H9 (cell line): Measurements from ENCODE around the gene DNAI1. TPM values are rescaled to one million over a fixed set of nuclear protein-coding genes. Genes with fewer than 3 reads are reported as not detected.
"Not testable (repeated sequence)": the region's sequence is repeated elsewhere in the genome, so short reads cannot be mapped to it uniquely, and the experiment has no call there.

Experiments
- DNase-seq: peaks from one replicate; pipeline ENCODE4 v3.0.0-alpha.2; 2017
- H2AFZ ChIP-seq: one replicate; pipeline ENCODE4 v1.6.1; 2013; ENCODE audit warnings: mild to moderate bottlenecking, low read length, control low read depth, moderate library complexity
- H2AK5ac ChIP-seq: 2 replicates; pipeline ENCODE4 v1.6.1; 2013; ENCODE audit warnings: low read length, control low read depth, mixed read lengths; ENCODE audit not compliant: insufficient read length
- H2BK120ac ChIP-seq: one replicate; pipeline ENCODE4 v1.6.1; 2013; ENCODE audit warnings: low read depth, mild to moderate bottlenecking, low read length, control low read depth, inconsistent platforms; ENCODE audit not compliant: poor library complexity, severe bottlenecking
- H2BK12ac ChIP-seq: 2 replicates; pipeline ENCODE4 v1.6.1; 2013; ENCODE audit warnings: low read length, control low read depth, mixed read lengths, low read depth; ENCODE audit not compliant: insufficient read length
- H2BK15ac ChIP-seq: 2 replicates; pipeline ENCODE4 v1.6.1; 2013; ENCODE audit warnings: low read depth, low read length, control low read depth
- H2BK20ac ChIP-seq: one replicate; pipeline ENCODE4 v1.6.1; 2013; ENCODE audit warnings: low read depth, mild to moderate bottlenecking, low read length, control low read depth, inconsistent platforms; ENCODE audit not compliant: poor library complexity, severe bottlenecking
- H2BK5ac ChIP-seq: 2 replicates; pipeline ENCODE4 v1.6.1; 2013; ENCODE audit warnings: low read length, control low read depth, mixed read lengths; ENCODE audit not compliant: insufficient read length
- H3K14ac ChIP-seq: 2 replicates; pipeline ENCODE4 v1.6.1; 2013; ENCODE audit warnings: low read length, control low read depth; ENCODE audit not compliant: insufficient read depth
- H3K18ac ChIP-seq: 2 replicates; pipeline ENCODE4 v1.6.1; 2013; ENCODE audit warnings: low read depth, mild to moderate bottlenecking, mixed read lengths, low read length, control low read depth; ENCODE audit not compliant: insufficient read length
- H3K23ac ChIP-seq: 2 replicates; pipeline ENCODE4 v1.6.1; 2013; ENCODE audit warnings: low read length, control low read depth, mixed read lengths, low read depth; ENCODE audit not compliant: insufficient read length
- H3K23me2 ChIP-seq: 2 replicates; pipeline ENCODE4 v1.6.1; 2013; ENCODE audit warnings: low read depth, mild to moderate bottlenecking, mixed read lengths, low read length, control low read depth; ENCODE audit not compliant: insufficient read length, poor library complexity, severe bottlenecking
- H3K27ac ChIP-seq: 2 replicates; pipeline ENCODE4 v1.5.1; 2013; ENCODE audit warnings: low read length, control low read depth, mixed read lengths, low read depth; ENCODE audit not compliant: insufficient read length
- H3K27me3 ChIP-seq: 2 replicates; pipeline ENCODE4 v1.6.1; 2013; ENCODE audit warnings: low read length, control low read depth, inconsistent platforms; ENCODE audit not compliant: insufficient read depth
- H3K4ac ChIP-seq: 2 replicates; pipeline ENCODE4 v1.6.1; 2013; ENCODE audit warnings: low read depth, mild to moderate bottlenecking, control low read depth, inconsistent platforms, low read length, moderate library complexity
- H3K4me1 ChIP-seq: 2 replicates; pipeline ENCODE4 v1.6.1; 2013; ENCODE audit warnings: low read length, control low read depth, inconsistent platforms; ENCODE audit not compliant: insufficient read depth
- H3K4me2 ChIP-seq: 2 replicates; pipeline ENCODE4 v1.6.1; 2013; ENCODE audit warnings: low read length, control low read depth, mixed read lengths; ENCODE audit not compliant: insufficient read length, insufficient read depth
- H3K56ac ChIP-seq: 2 replicates; pipeline ENCODE4 v1.6.1; 2013; ENCODE audit warnings: low read depth, mild to moderate bottlenecking, mixed read lengths, low read length, control low read depth; ENCODE audit not compliant: insufficient read length
- H3K79me1 ChIP-seq: 2 replicates; pipeline ENCODE4 v1.6.1; 2013; ENCODE audit warnings: low read depth, mild to moderate bottlenecking, moderate library complexity, low read length, control low read depth, inconsistent platforms; ENCODE audit not compliant: insufficient read depth, poor library complexity, severe bottlenecking
- H3K79me2 ChIP-seq: 2 replicates; pipeline ENCODE4 v1.6.1; 2013; ENCODE audit warnings: low read length, control low read depth, inconsistent platforms; ENCODE audit not compliant: insufficient read depth
- H3K9ac ChIP-seq: 2 replicates; pipeline ENCODE4 v1.6.1; 2013; ENCODE audit warnings: low read length, control low read depth, mixed read lengths; ENCODE audit not compliant: insufficient read length; ENCODE audit errors: extremely low read depth
- H3K9me3 ChIP-seq: one replicate; pipeline ENCODE4 v1.6.1; 2013; ENCODE audit warnings: low read depth, low read length, inconsistent platforms; ENCODE audit not compliant: control insufficient read depth
- H3T11ph ChIP-seq: one replicate; pipeline ENCODE4 v1.6.1; 2013; ENCODE audit warnings: mild to moderate bottlenecking, low read length, control low read depth, inconsistent platforms
- H4K20me1 ChIP-seq: one replicate; pipeline ENCODE4 v1.6.1; 2013; ENCODE audit not compliant: control insufficient read depth, insufficient read length, insufficient read depth
- H4K5ac ChIP-seq: 2 replicates; pipeline ENCODE4 v1.6.1; 2013; ENCODE audit warnings: low read depth, mild to moderate bottlenecking, mixed read lengths, low read length, control low read depth; ENCODE audit not compliant: insufficient read length
- H4K8ac ChIP-seq: replicated peaks from 2 replicates; pipeline ENCODE4 v1.6.1; 2013; ENCODE audit warnings: low read length, control low read depth, mixed read lengths, low read depth; ENCODE audit not compliant: insufficient read length
- H4K91ac ChIP-seq: 2 replicates; pipeline ENCODE4 v1.6.1; 2013; ENCODE audit warnings: low read depth, mild to moderate bottlenecking, moderate library complexity, mixed read lengths, low read length, control low read depth; ENCODE audit not compliant: insufficient read length
- H3K27ac Mint-ChIP-seq, 3 experiments: 2 replicates in 2 of 3; 3 replicates in 1 of 3; pipeline ENCODE4 v1.8.0; 2020 to 2021; ENCODE audit warnings: mixed read lengths in 3 of 3, mild to moderate bottlenecking in 1 of 3, moderate library complexity in 1 of 3
- H3K27me3 Mint-ChIP-seq: 2 replicates; pipeline ENCODE4 v1.8.0; 2021; ENCODE audit warnings: low read depth, mild to moderate bottlenecking, moderate library complexity, mixed read lengths
- H3K36me3 Mint-ChIP-seq, 3 experiments: 2 replicates in 2 of 3; 3 replicates in 1 of 3; pipeline ENCODE4 v1.8.0; 2020 to 2021; ENCODE audit warnings: low read depth in 3 of 3, mixed read lengths in 3 of 3; ENCODE audit not compliant: insufficient read depth in 1 of 3
- H3K4me1 Mint-ChIP-seq, 2 experiments: 2 replicates each; pipeline ENCODE4 v1.8.0; 2020; ENCODE audit warnings: mixed read lengths in 2 of 2
- H3K4me3 Mint-ChIP-seq, 2 experiments: 2 replicates in 1 of 2; 3 replicates in 1 of 2; pipeline ENCODE4 v1.8.0; 2020 to 2021; ENCODE audit warnings: mild to moderate bottlenecking in 2 of 2, mixed read lengths in 2 of 2, moderate library complexity in 1 of 2
- H3K9me3 Mint-ChIP-seq, 2 experiments: 2 replicates in 1 of 2; 3 replicates in 1 of 2; pipeline ENCODE4 v1.8.0; 2020; ENCODE audit warnings: mild to moderate bottlenecking in 2 of 2, mixed read lengths in 2 of 2, moderate library complexity in 1 of 2
- WGBS: extraction: QIAGEN DNeasy Blood & Tissue Kit; methylation state at CpG from one replicate; pipeline ENCODE4 v1.1.7; 2013; ENCODE audit warnings: missing lambda C conversion rate, low lambda C conversion rate, mixed read lengths; ENCODE audit not compliant: insufficient read length; ENCODE audit errors: extremely low coverage; 5-methylcytosine and 5-hydroxymethylcytosine counted together
- total RNA-seq: library from RNA; stranded (reverse); gene quantifications from 2 replicates; pipeline ENCODE4 v1.2.1, GENCODE V29; 2021

DNAI1 gene
- total RNA-seq, 1 experiment from 2014 or later, result 0.22 TPM

GRCh38 chr9:34438465-34438864 lies 20.1 kb upstream of the DNAI1 start:
- not testable (repeated sequence) for H3K9me3 Mint-ChIP-seq

More at GRCh38 chr9:34438465-34438864, 20.1 kb upstream of the DNAI1 start:
- H3K36me3 Mint-ChIP-seq, H3K4me1 ChIP-seq, DNase-seq, H3K27me3 Mint-ChIP-seq, H3T11ph ChIP-seq, H3K14ac ChIP-seq, H3K79me2 ChIP-seq, H2BK120ac ChIP-seq, H3K79me1 ChIP-seq, H3K27ac Mint-ChIP-seq, H2BK15ac ChIP-seq, H3K9me3 ChIP-seq, H3K23me2 ChIP-seq, H2AFZ ChIP-seq, H4K5ac ChIP-seq, H3K27ac ChIP-seq, H4K8ac ChIP-seq, H2BK5ac ChIP-seq, H3K9ac ChIP-seq, H2BK12ac ChIP-seq, H3K27me3 ChIP-seq, H2AK5ac ChIP-seq, H3K23ac ChIP-seq, H3K4me2 ChIP-seq, H3K4me3 Mint-ChIP-seq, H4K91ac ChIP-seq, H3K56ac ChIP-seq, H3K4ac ChIP-seq, H2BK20ac ChIP-seq, H3K18ac ChIP-seq, H4K20me1 ChIP-seq, H3K4me1 Mint-ChIP-seq: not testable (repeated sequence)
- no CpG with 5 or more reads among the region's 4 CpGs for whole genome bisulfite sequencing
